Measurements from ENCODE around the gene CNOT10. TPM values are rescaled to one million over a fixed set of nuclear protein-coding genes. Genes with fewer than 3 reads are reported as not detected.

CNOT10 gene
- total and polyA plus RNA-seq, 8 donors = 10.7 to 436 (median 20.5) TPM

DNA sequence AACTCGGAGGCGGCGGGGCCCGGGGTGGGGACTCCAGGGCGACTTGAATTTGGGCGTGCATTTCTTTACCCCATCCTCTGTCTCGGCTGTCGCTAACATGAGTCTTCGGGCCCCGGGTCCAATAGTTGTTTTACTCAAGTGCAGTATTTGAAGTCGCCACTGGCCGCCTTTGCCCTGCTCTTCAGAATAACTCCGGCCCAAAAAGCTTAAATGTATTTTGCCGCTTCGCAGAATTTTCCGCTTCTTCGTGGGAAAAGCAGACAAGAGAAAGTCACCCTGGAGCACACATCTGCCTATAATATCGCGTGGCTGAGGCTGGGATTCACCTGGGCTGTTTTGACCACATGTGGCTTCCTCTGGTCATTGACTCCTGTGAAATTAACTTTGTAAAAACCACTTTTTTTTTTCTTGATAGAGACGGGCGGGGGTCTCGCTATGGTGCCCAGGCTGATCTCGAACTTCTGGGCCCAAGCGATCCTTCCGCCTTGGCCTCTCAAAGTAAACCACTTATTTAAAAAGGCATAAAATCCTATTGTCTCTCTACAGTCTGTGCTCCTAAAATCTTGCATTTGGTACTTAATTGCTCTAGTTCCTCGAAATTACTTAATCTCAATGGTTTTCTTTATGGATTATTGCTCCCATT lies 676 bp downstream of the CNOT10 start:
- intact Hi-C loops (cut with DNase I; ENCODE audit: low total_unique reads) = no loop called here
- no peaks in the 10 kb centered on the region for H3K27me3 ChIP-seq
- WGBS, 5 donors = 6 to 9% (median 7%) methylated on average over 25 to 26 of the region's 26 CpGs
- peaks cover 0 to 10% (median 0%) of the 10 kb centered on the region in 4 donors for H3K36me3 ChIP-seq
- DNase-seq = no peak
- peak overlapping the region; percentile 87 to 94 (median 90) for H3K27ac ChIP-seq
- H3K4me3 ChIP-seq = peak overlapping the region; percentile 65 to 97 (median 82)
- no peak for TF ChIP-seq POLR2A (IDR thresholded peaks at IDR 0.05)
- TF ChIP-seq CTCF (IDR thresholded peaks at IDR 0.05) = no peak
- TF ChIP-seq EP300 (IDR thresholded peaks at IDR 0.05) = no peak
- TF ChIP-seq POLR2AphosphoS5 (IDR thresholded peaks at IDR 0.05) = no peak
- H3K9me3 ChIP-seq = no peaks in the 10 kb centered on the region
- peaks cover 16 to 33% (median 25%) of the 10 kb centered on the region in 4 donors for H3K4me1 ChIP-seq

DNA sequence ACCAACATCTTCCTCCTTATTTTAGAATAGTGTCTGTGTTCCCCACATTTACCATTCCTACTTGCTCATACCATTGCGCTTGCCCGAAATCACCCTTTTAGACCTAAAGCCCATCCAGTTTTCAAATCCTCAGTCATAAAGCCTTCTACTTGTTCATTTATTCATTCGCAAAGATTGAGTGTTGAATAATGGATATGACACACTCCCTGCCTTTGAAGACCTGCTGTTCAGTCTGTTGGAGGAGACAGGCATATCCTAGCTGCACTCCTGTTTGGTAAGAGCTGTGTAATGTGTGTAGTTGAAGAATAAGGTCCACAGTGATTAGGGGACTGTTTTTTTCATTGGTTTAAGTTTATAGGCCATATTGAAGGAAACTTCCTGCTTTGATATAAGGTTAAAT lies 1.7 kb downstream of the CNOT10 start:
- Histone ChIP-seq H3K4me1 (peaks cover 16 to 33% (median 25%) of the 10 kb centered on the region in 4 donors), H3K9me3 (no peaks in the 10 kb centered on the region), H3K36me3 (peaks cover 0 to 17% (median 0%) of the 10 kb centered on the region in 4 donors), H3K4me3 (peak overlapping the region in 1 of 4 donors; percentile 67), H3K27ac (no peak overlapping the region), H3K27me3 (no peaks in the 10 kb centered on the region)
- no peak for DNase-seq
- TF ChIP-seq CTCF (IDR thresholded peaks at IDR 0.05) (no peak), POLR2AphosphoS5 (IDR thresholded peaks at IDR 0.05) (no peak), EP300 (IDR thresholded peaks at IDR 0.05) (no peak), POLR2A (IDR thresholded peaks at IDR 0.05) (no peak)
- intact Hi-C loops (cut with DNase I; ENCODE audit: low total_unique reads) = no loop called here
- WGBS, 5 donors = 93 to 98% (median 97%) methylated on average over 3 of the region's 3 CpGs

DNA sequence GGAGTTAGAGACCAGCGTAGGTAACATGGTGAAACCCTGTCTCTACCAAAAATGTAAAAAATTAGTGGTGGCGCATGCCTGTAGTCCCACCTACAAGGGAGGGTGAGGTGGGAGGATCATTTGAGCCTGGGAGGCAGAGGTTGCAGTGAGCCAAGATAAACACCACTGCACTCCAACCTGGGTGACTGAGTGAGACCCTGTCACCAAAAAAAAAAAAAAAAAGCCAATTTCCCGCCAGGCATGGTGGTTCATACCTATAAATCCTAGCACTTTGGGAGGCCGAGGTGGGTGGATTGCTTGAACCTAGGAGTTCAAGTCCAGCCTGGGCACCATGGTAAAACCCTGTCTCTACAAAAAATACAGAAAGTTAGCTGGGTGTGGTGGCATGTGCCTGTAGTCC lies 6.9 kb downstream of the CNOT10 start:
- Histone ChIP-seq H3K27me3 (no peaks in the 10 kb centered on the region), H3K36me3 (peaks cover 0 to 22% (median 4%) of the 10 kb centered on the region in 4 donors), H3K4me1 (peaks cover 0 to 14% (median 5%) of the 10 kb centered on the region in 4 donors), H3K4me3 (no peak overlapping the region), H3K27ac (no peak overlapping the region), H3K9me3 (no peaks in the 10 kb centered on the region)
- 93 to 98% (median 96%) methylated on average over 4 of the region's 4 CpGs for WGBS, 5 donors
- intact Hi-C loops (cut with DNase I; ENCODE audit: low total_unique reads) = no loop called here
- DNase-seq = no peak
- TF ChIP-seq EP300 (IDR thresholded peaks at IDR 0.05) = no peak
- no peak for TF ChIP-seq POLR2A (IDR thresholded peaks at IDR 0.05)
- TF ChIP-seq POLR2AphosphoS5 (IDR thresholded peaks at IDR 0.05) = no peak
- TF ChIP-seq CTCF (IDR thresholded peaks at IDR 0.05) = no peak

DNA sequence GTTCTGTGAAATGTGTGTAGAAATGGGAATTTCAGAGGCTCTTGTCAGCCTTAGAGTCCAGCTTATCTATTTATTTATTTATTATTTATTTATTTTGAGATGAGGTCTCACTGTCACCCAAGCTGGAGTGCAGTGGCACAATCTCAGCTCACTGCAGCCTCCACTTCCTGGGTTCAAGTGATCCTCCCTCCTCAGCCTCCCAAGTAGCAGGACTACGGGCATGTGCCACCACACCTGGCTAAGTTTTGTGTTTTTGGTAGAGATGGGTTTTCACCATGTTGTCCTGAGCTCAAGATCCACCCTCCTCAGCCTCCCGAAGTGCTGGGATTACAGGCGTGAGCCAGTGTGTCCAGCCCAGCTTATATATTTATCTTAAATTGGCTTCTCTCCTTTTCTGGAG lies 11.5 kb downstream of the CNOT10 start:
- intact Hi-C loops (cut with DNase I; ENCODE audit: low total_unique reads) = no loop called here
- 94 to 99% (median 98%) methylated on average over 3 of the region's 3 CpGs for WGBS, 5 donors
- no peak for DNase-seq
- H3K4me1 ChIP-seq = peaks cover 0 to 8% (median 0%) of the 10 kb centered on the region in 4 donors
- no peaks in the 10 kb centered on the region for H3K9me3 ChIP-seq
- H3K27ac ChIP-seq = no peak overlapping the region
- H3K36me3 ChIP-seq = peaks cover 0 to 8% (median 3%) of the 10 kb centered on the region in 4 donors
- no peak for TF ChIP-seq EP300 (IDR thresholded peaks at IDR 0.05)
- no peak overlapping the region for H3K4me3 ChIP-seq
- no peaks in the 10 kb centered on the region for H3K27me3 ChIP-seq

DNA sequence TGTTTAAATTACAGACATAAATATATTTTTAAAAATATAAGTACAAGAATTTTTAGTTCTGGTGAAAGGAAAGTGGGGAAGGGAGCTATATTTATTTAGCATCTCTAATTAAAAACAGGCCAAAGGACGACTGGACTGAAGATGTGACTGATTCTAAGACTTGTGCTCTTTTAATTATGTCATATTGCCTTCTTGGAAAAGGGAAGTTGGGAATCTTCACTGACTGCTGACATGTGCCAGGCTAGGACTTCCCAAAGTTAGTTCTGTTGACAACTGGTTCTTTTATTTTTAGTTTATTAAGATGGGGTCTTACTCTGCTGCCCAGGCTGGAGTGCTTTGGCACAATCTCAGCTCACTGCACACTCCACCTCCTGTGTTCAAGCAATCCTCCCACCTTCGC lies 13.5 kb downstream of the CNOT10 start:
- H3K4me3 ChIP-seq = no peak overlapping the region
- peaks cover 0 to 2% (median 0%) of the 10 kb centered on the region in 4 donors for H3K36me3 ChIP-seq
- H3K27ac ChIP-seq = no peak overlapping the region
- 83 to 91% (median 84%) methylated on average over 2 of the region's 2 CpGs for WGBS, 5 donors
- no peak for DNase-seq
- intact Hi-C loops (cut with DNase I; ENCODE audit: low total_unique reads) = no loop called here
- peaks cover 0 to 8% (median 0%) of the 10 kb centered on the region in 4 donors for H3K4me1 ChIP-seq
- no peaks in the 10 kb centered on the region for H3K27me3 ChIP-seq
- H3K9me3 ChIP-seq = no peaks in the 10 kb centered on the region
- TF ChIP-seq EP300 (IDR thresholded peaks at IDR 0.05) (no peak), POLR2A (IDR thresholded peaks at IDR 0.05) (no peak), POLR2AphosphoS5 (IDR thresholded peaks at IDR 0.05) (no peak), CTCF (IDR thresholded peaks at IDR 0.05) (no peak)
